Sciatic nerve (tissue), 2 donors: Measurements from ENCODE around the gene COA3. TPM values are rescaled to one million over a fixed set of nuclear protein-coding genes. Genes with fewer than 3 reads are reported as not detected.
"Not testable (repeated sequence)": the region's sequence is repeated elsewhere in the genome, so short reads cannot be mapped to it uniquely, and the experiment has no call there.

Experiments used
- ATAC-seq: fragments of 200-7000 bp; cut with Tn5 transposase; one replicate; pipeline ENCODE4 v1.9.1; 2020; ENCODE audit warnings: mild to moderate bottlenecking, moderate library complexity
- DNase-seq: peaks from one replicate; pipeline ENCODE4 v3.0.0-alpha.2; 2020; ENCODE audit warnings: low spot score
- intact Hi-C: fragments of 100-400 bp; cut with DNase I; formaldehyde crosslinking; loops from one replicate; pipeline ENCODE4 v1.14.2; 2022
- microRNA-seq: library from miRNA; unstranded; fragments of <30 nt; microRNA quantifications from one replicate; pipeline ENCODE4 v1.2.0, GENCODE V29; 2020
- total RNA-seq: library from RNA; stranded (reverse); fragmentation: NEBNext Ultra II Directional; extraction: Animal tissue kit (Norgen Biotek cat#: 25700); gene quantifications from one replicate; pipeline ENCODE4 v1.2.1, GENCODE V29; 2021
- donor health status: DM: no; HTN: no; CAD: no.
- donor health status: DM: no; HTN: no; CAD: no.

The COA3 gene
- total RNA-seq, 1 donor from 2014 or later = 36.1 TPM

- DNase-seq, ATAC-seq, intact Hi-C loops: not testable (repeated sequence)
Observed at GRCh38 chr17:42768006-42768405, 30.5 kb downstream of the COA3 start.

- intact Hi-C loops = no loop called here
- no peak for ATAC-seq
Observed at GRCh38 chr17:42767512-42767911, 31.0 kb downstream of the COA3 start.

GRCh38 chr17:42766124-42766523 is 32.4 kb downstream of the COA3 start:
- no peak for DNase-seq
- no peak for ATAC-seq
- intact Hi-C loops = no loop called here

More at GRCh38 chr17:42767512-42767911, 31.0 kb downstream of the COA3 start:
- no peak for DNase-seq

GRCh38 chr17:42761638-42762037 is 36.9 kb downstream of the COA3 start:
- DNase-seq = no peak
- intact Hi-C loops = loop anchor here (2.0 kb wide), 1 partner anchor 43 kb away; no protein-coding TSS in a partner anchor
- peak; percentile 21 for ATAC-seq

- DNase-seq (no peak), ATAC-seq (peak; percentile 62)
- intact Hi-C loops = no loop called here
Observed at GRCh38 chr17:42760652-42761581, 37.6 kb downstream of the COA3 start, which contains the start of gene RAMP2. Gene RAMP2 (plus strand): TSS chr17:42761227. CDS start chr17:42761262, 35 bp downstream.

- DNase-seq = no peak
- ATAC-seq = peak; percentile 48
- intact Hi-C loops = no loop called here
Observed at GRCh38 chr17:42759982-42760651, 38.4 kb downstream of the COA3 start.

GRCh38 chr17:42754782-42755181 is 43.7 kb downstream of the COA3 start:
- intact Hi-C loops = no loop called here
- ATAC-seq (peak; percentile 97), DNase-seq (peak; percentile 81)

- no peak for DNase-seq
- ATAC-seq = no peak
- intact Hi-C loops = no loop called here
Observed at GRCh38 chr17:42751628-42752027, 46.9 kb downstream of the COA3 start.

- intact Hi-C loops = no loop called here
- no peak for DNase-seq
- ATAC-seq = no peak
Observed at GRCh38 chr17:42750739-42751344, 47.7 kb downstream of the COA3 start.

- peak; percentile 67 for ATAC-seq
- no peak for DNase-seq
- intact Hi-C loops = no loop called here
Observed at GRCh38 chr17:42748908-42749798, 49.4 kb downstream of the COA3 start.

- peak; percentile 81 for ATAC-seq
- intact Hi-C loops = no loop called here
Observed at GRCh38 chr17:42748202-42748907, 50.1 kb downstream of the COA3 start.

More at GRCh38 chr17:42748202-42748907, 50.1 kb downstream of the COA3 start:
- peak; percentile 72 for DNase-seq

Small RNA genes lying within 50 kb of the gene (microRNA-seq; reads per million reads assigned to microRNA genes)
- not detected for gene MIR6781

Other genes with a start within 250 kb of the COA3 start
- 2.4 TPM for gene HSD17B1, start 245.8 kb downstream of the COA3 start, total RNA-seq
- gene COASY, start 236.6 kb downstream of the COA3 start, total RNA-seq = 45.2 TPM
- 26.6 TPM for gene MLX, start 231.6 kb downstream of the COA3 start, total RNA-seq
- gene PSMC3IP, start 221.0 kb downstream of the COA3 start, total RNA-seq = 5.9 TPM
- gene RETREG3, start 189.3 kb downstream of the COA3 start, total RNA-seq = 47.1 TPM
- 23.4 TPM for gene TUBG1, start 189.0 kb downstream of the COA3 start, total RNA-seq
- gene TUBG2, start 139.4 kb downstream of the COA3 start, total RNA-seq = 46.8 TPM
- 40.3 TPM for gene PLEKHH3, start 121.7 kb downstream of the COA3 start, total RNA-seq
- gene CCR10, start 116.9 kb downstream of the COA3 start, total RNA-seq = 3.5 TPM
- 12.9 TPM for gene CNTNAP1, start 116.2 kb downstream of the COA3 start, total RNA-seq
- gene EZH1, start 53.7 kb downstream of the COA3 start, total RNA-seq = 105 TPM
- 67.5 TPM for gene RAMP2, start 37.5 kb downstream of the COA3 start, total RNA-seq
- gene VPS25, start 25.3 kb downstream of the COA3 start, total RNA-seq = 24.8 TPM
- 1.4 TPM for gene WNK4, start 18.1 kb downstream of the COA3 start, total RNA-seq
- 1.1 TPM for gene CNTD1, start 157 bp upstream of the COA3 start, total RNA-seq
- 80.9 TPM for gene BECN1, start 25.6 kb upstream of the COA3 start, total RNA-seq
- 54.5 TPM for gene PSME3, start 34.7 kb upstream of the COA3 start, total RNA-seq
- 1.6 TPM for gene AOC2, start 45.9 kb upstream of the COA3 start, total RNA-seq
- 61.7 TPM for gene AOC3, start 52.5 kb upstream of the COA3 start, total RNA-seq
- not detected for gene G6PC1, start 102.1 kb upstream of the COA3 start, total RNA-seq
- gene AARSD1, start 165.8 kb upstream of the COA3 start, total RNA-seq = 40.7 TPM
- gene PTGES3L, start 181.4 kb upstream of the COA3 start, total RNA-seq = 0.40 TPM
- gene RUNDC1, start 181.9 kb upstream of the COA3 start, total RNA-seq = 12.4 TPM
- gene RPL27, start 199.7 kb upstream of the COA3 start, total RNA-seq = 743 TPM
- gene IFI35, start 208.1 kb upstream of the COA3 start, total RNA-seq = 28.1 TPM
- 288 TPM for gene VAT1, start 223.7 kb upstream of the COA3 start, total RNA-seq
- gene RND2, start 226.5 kb upstream of the COA3 start, total RNA-seq = 3.4 TPM